HFF-Myc (cell line): ENCODE measurements around the gene DYRK3.

Source experiments
- DNase-seq: peaks from one replicate; pipeline ENCODE4 v3.0.0-alpha.2; 2011; ENCODE audit warnings: low read depth; ENCODE audit errors: extremely low read depth
- H3K4me3 ChIP-seq: replicated peaks from 2 replicates; pipeline ENCODE4 v1.5.1; 2011; ENCODE audit warnings: low read depth, mild to moderate bottlenecking, control low read depth, low read length
- TF ChIP-seq, protein P1 (sequence below): IDR thresholded peaks from 2 replicates; pipeline ENCODE4 v1.5.1; 2012; ENCODE audit warnings: mild to moderate bottlenecking, low read depth, low read length, control low read depth; ENCODE audit errors: missing control alignments

DYRK3 gene

GRCh38 chr1:206672844-206673758 lies 37.8 kb downstream of the DYRK3 start:
- no peak for DNase-seq
- H3K4me3 ChIP-seq = no peak overlapping the region
- TF ChIP-seq, protein P1, sequence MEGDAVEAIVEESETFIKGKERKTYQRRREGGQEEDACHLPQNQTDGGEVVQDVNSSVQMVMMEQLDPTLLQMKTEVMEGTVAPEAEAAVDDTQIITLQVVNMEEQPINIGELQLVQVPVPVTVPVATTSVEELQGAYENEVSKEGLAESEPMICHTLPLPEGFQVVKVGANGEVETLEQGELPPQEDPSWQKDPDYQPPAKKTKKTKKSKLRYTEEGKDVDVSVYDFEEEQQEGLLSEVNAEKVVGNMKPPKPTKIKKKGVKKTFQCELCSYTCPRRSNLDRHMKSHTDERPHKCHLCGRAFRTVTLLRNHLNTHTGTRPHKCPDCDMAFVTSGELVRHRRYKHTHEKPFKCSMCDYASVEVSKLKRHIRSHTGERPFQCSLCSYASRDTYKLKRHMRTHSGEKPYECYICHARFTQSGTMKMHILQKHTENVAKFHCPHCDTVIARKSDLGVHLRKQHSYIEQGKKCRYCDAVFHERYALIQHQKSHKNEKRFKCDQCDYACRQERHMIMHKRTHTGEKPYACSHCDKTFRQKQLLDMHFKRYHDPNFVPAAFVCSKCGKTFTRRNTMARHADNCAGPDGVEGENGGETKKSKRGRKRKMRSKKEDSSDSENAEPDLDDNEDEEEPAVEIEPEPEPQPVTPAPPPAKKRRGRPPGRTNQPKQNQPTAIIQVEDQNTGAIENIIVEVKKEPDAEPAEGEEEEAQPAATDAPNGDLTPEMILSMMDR = no peak

GRCh38 chr1:206674236-206674635 lies 38.9 kb downstream of the DYRK3 start:
- H3K4me3 ChIP-seq = no peak overlapping the region
- TF ChIP-seq, protein P1 = no peak
- no peak for DNase-seq

GRCh38 chr1:206674745-206675175 lies 39.4 kb downstream of the DYRK3 start:
- DNase-seq = peak; percentile 91
- TF ChIP-seq, protein P1 = no peak
- H3K4me3 ChIP-seq = no peak overlapping the region

DNA sequence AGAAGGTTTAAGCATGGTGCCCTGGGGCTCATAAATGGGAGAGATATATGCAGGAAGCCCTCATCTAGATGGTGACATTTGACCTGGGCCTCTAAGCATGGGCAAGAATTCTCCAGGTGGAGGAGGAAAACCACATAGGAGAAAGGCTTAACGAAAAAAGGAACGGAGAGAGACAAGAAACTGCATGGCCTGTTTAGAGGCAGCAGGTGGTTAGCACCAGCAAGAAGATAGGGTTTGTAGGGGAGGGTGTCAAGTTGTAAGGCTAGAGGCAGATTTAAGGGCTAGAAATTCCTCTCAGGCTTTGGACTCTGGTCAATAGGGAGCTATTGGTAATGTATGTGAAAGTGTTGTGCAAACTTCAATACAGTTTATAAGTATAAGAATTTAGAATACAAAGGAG lies 41.2 kb downstream of the DYRK3 start:
- H3K4me3 ChIP-seq = no peak overlapping the region
- TF ChIP-seq, protein P1 = no peak
- DNase-seq = no peak

GRCh38 chr1:206678490-206678889 lies 43.2 kb downstream of the DYRK3 start:
- no peak for DNase-seq
- H3K4me3 ChIP-seq = no peak overlapping the region
- TF ChIP-seq, protein P1 = no peak

GRCh38 chr1:206679738-206680211 lies 44.4 kb downstream of the DYRK3 start:
- TF ChIP-seq, protein P1 = no peak
- DNase-seq = no peak
- H3K4me3 ChIP-seq = no peak overlapping the region
